SU-DHL-6 (cell line): Measurements from ENCODE around the gene PRR23E.

ENCODE experiments used
- H2AFZ ChIP-seq: fragments of 200-600 bp; sonication (generic); 2 replicates; pipeline ENCODE4 v1.6.1; 2014; ENCODE audit warnings: low read depth, mild to moderate bottlenecking, moderate library complexity, mixed read lengths, antibody characterized with exemption, low read length; ENCODE audit not compliant: severe bottlenecking
- H3F3A ChIP-seq: fragments of 200-600 bp; shearing (Covaris generic); 2 replicates; pipeline ENCODE4 v1.6.0; 2016; ENCODE audit warnings: antibody characterized with exemption, mild to moderate bottlenecking; ENCODE audit not compliant: insufficient read depth
- H3K27ac ChIP-seq: fragments of 200-600 bp; sonication (generic); 2 replicates; pipeline ENCODE4 v1.5.1; 2016; ENCODE audit warnings: low read depth, mild to moderate bottlenecking, low read length, moderate library complexity, mixed read lengths
- H3K27me3 ChIP-seq: fragments of 200-600 bp; sonication (generic), shearing (Covaris generic); 2 replicates; pipeline ENCODE4 v1.6.0; 2014; ENCODE audit warnings: mild to moderate bottlenecking, low read length
- H3K36me3 ChIP-seq: fragments of 200-600 bp; sonication (generic); 2 replicates; pipeline ENCODE4 v1.6.1; 2014; ENCODE audit warnings: mild to moderate bottlenecking, low read length, mixed read lengths
- H3K4me2 ChIP-seq: fragments of 300-600, 200-600 bp; shearing (Covaris generic), sonication (generic); 2 replicates; pipeline ENCODE4 v1.6.0; 2014; ENCODE audit warnings: low read length, low read depth, mild to moderate bottlenecking; ENCODE audit not compliant: poor library complexity, severe bottlenecking
- H3K4me3 ChIP-seq: fragments of 200-600 bp; sonication (generic); 2 replicates; pipeline ENCODE4 v1.5.1; 2014; ENCODE audit warnings: antibody characterized with exemption, low read length, mild to moderate bottlenecking, mixed read lengths; ENCODE audit not compliant: insufficient read depth, poor library complexity, severe bottlenecking
- H3K79me2 ChIP-seq: fragments of 200-600 bp; sonication (generic); 2 replicates; pipeline ENCODE4 v1.6.1; 2014; ENCODE audit warnings: mild to moderate bottlenecking, low read length, moderate library complexity; ENCODE audit not compliant: insufficient read depth
- H3K9ac ChIP-seq: fragments of 200-600 bp; sonication (generic); 2 replicates; pipeline ENCODE4 v1.7.0; 2014; ENCODE audit warnings: mild to moderate bottlenecking, low read length
- H3K9me2 ChIP-seq: fragments of 200-600 bp; sonication (generic); replicated peaks from 2 replicates; pipeline ENCODE4 v1.6.1; 2014; ENCODE audit warnings: low read length; ENCODE audit not compliant: insufficient read depth
- H3K9me3 ChIP-seq: fragments of 200-600 bp; sonication (generic); 2 replicates; pipeline ENCODE4 v1.6.1; 2014; ENCODE audit warnings: low read length, mixed read lengths; ENCODE audit not compliant: insufficient read depth
- H4K20me1 ChIP-seq: fragments of 200-600 bp; sonication (generic); 2 replicates; pipeline ENCODE4 v1.6.1; 2014; ENCODE audit warnings: low read depth, mild to moderate bottlenecking, antibody characterized with exemption, low read length, moderate library complexity, mixed read lengths
- CTCF ChIP-seq: fragments of 200-600 bp; sonication (generic); IDR thresholded peaks from one replicate; pipeline ENCODE4 v1.5.1; 2017; ENCODE audit warnings: antibody characterized with exemption, mild to moderate bottlenecking, low read length, moderate library complexity; ENCODE audit not compliant: insufficient read depth, poor library complexity, severe bottlenecking
- EZH2phosphoT487 ChIP-seq: fragments of 200-600 bp; sonication (generic), shearing (Covaris generic); conservative IDR thresholded peaks from 2 replicates; pipeline ENCODE4 v1.6.1; 2018; ENCODE audit warnings: mild to moderate bottlenecking, antibody characterized with exemption, low read length, moderate library complexity, mixed read lengths

The PRR23E gene

DNA sequence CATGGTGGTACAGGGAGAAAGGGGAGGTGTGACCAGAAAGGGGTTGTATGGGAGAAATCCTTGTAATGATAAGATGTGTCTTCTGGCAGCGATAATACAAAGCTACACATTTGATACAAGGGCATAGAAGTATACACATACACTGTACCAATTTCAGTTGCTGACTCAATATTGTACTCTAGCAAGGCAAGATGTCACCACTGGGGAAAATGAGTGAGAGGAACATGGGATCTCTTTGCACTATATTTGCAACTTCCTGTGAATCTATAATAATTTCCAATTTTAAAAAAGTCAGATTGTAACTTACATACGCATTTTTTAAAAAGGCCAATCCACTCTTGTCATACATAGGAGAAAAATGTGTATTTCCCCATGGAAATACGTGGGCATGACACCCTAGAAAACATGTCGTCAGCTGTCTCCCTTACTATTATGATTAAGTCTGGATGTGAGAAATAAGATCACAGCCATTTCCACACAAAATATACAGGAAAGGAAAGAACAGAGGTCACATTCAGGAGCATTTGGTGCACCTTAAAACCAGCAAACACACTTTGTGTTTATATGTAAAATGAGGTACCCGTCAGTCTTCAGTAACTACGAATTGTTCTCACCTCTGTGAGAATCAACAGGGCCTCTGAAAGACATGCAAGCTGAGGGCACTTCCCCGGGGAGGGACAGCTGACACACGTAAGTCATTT lies 22.9 kb downstream of the PRR23E start:
- H3K36me3 ChIP-seq = no peaks in the 10 kb centered on the region
- TF ChIP-seq CTCF (no peak), EZH2phosphoT487 (no peak)
- no peaks in the 10 kb centered on the region for H3K9me2 ChIP-seq
- no peak overlapping the region for H3K4me3 ChIP-seq
- H3K27ac ChIP-seq = no peak overlapping the region
- no peak overlapping the region for H2AFZ ChIP-seq
- H3K79me2 ChIP-seq = no peaks in the 10 kb centered on the region
- H3K4me2 ChIP-seq = no peak overlapping the region
- H3K27me3 ChIP-seq = no peaks in the 10 kb centered on the region
- no peaks in the 10 kb centered on the region for H3K9me3 ChIP-seq
- H3F3A ChIP-seq = no peaks in the 10 kb centered on the region
- H4K20me1 ChIP-seq = no peaks in the 10 kb centered on the region
- H3K9ac ChIP-seq = no peak overlapping the region

GRCh38 chr3:127216415-127217261 lies 23.7 kb downstream of the PRR23E start:
- H2AFZ ChIP-seq = no peak overlapping the region
- no peaks in the 10 kb centered on the region for H3K9me2 ChIP-seq

DNA sequence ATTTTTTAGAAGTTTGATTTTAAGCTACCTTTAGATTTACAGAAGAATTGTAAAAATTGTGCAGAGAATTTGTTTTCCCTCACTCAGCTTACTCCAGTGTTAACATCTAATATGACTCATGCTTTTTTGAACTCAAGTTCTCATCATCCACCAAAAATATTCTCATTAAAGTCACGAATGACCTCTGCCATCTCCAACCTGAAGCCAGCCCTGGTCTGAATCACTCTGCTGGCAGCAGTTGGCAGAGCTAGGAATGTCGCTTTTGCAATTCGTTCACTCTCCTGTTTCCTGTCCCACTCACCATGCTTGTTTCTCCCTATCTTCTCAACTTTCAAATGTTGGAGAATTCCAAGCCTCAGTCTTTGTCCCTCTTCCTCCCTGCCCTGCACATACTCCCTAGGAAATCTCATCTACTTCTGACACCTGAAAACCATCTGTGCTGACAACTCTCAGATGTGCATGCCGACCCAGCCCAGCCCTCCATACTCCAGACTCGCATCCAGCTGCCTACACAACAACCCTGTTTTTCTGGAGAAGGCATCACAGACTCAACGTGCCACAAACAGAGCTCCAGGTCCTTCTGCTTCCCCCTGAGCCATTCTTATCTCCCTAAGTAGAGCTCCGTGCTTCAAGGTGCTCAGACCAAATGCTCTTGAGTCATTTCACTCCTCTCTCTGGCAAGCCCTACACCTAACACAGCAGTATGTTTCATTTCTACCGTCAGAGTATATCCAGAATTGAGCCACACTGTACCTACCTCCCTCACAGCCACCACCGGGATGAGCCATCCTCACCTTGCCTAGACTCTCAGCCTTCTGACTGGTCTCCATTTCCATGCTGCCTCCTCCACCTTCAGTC lies 24.9 kb downstream of the PRR23E start:
- Histone ChIP-seq H3K36me3 (no peaks in the 10 kb centered on the region), H4K20me1 (no peaks in the 10 kb centered on the region), H3K79me2 (no peaks in the 10 kb centered on the region), H3K4me2 (no peak overlapping the region), H3K4me3 (no peak overlapping the region), H3K27ac (no peak overlapping the region), H3K9me2 (no peaks in the 10 kb centered on the region), H2AFZ (no peak overlapping the region), H3F3A (no peaks in the 10 kb centered on the region), H3K9ac (no peak overlapping the region), H3K9me3 (no peaks in the 10 kb centered on the region), H3K27me3 (no peaks in the 10 kb centered on the region)
- TF ChIP-seq CTCF (no peak), EZH2phosphoT487 (no peak)

More at GRCh38 chr3:127216415-127217261, 23.7 kb downstream of the PRR23E start:
- Histone ChIP-seq H3K4me2 (no peak overlapping the region), H4K20me1 (no peaks in the 10 kb centered on the region), H3K27me3 (no peaks in the 10 kb centered on the region), H3K79me2 (no peaks in the 10 kb centered on the region), H3F3A (no peaks in the 10 kb centered on the region), H3K36me3 (no peaks in the 10 kb centered on the region), H3K9me3 (no peaks in the 10 kb centered on the region), H3K27ac (no peak overlapping the region), H3K9ac (no peak overlapping the region), H3K4me3 (no peak overlapping the region)
- TF ChIP-seq EZH2phosphoT487 (no peak), CTCF (no peak)
